Endothelial cell of umbilical vein (primary cell): ENCODE data around the gene ENTPD3. TPM values are rescaled to one million over a fixed set of nuclear protein-coding genes. Genes with fewer than 3 reads are reported as not detected.

ENCODE experiments used
- BruUV-seq: library from RNA; stranded (reverse); fragments of 400-500 nt; replicated peaks from 2 replicates; lab custom pipeline; 2021; lab: Mats Ljungman, UMichigan
- CTCF ChIA-PET: fragments of 300-600, 350-600 bp; sonication (Branson Sonifier 250); formaldehyde crosslinking; loops from one replicate; lab custom pipeline; 2021; ENCODE audit warnings: antibody characterized with exemption, inconsistent platforms; lab: Charles Lee
- POLR2A ChIA-PET: fragments of 300-600, 350-600 bp; sonication (Branson Sonifier 250); formaldehyde crosslinking; loops from one replicate; lab custom pipeline; 2021; ENCODE audit warnings: antibody characterized with exemption, inconsistent platforms; lab: Charles Lee
- DNase-seq: peaks from one replicate; pipeline ENCODE4 v3.0.0-alpha.2; 2011; ENCODE audit warnings: low read depth, low spot score
- FAIRE-seq: peaks from 2 replicates; lab custom pipeline; 2011; peaks lifted over from hg19 to GRCh38; lab: Jason Lieb, UNC
- H2AFZ ChIP-seq: 2 replicates; pipeline ENCODE4 v1.6.0; 2012; ENCODE audit warnings: low read depth, low read length, control low read depth, inconsistent platforms
- H3K27ac ChIP-seq: 2 replicates; pipeline ENCODE4 v1.5.1; 2011; ENCODE audit warnings: low read depth, mild to moderate bottlenecking, control low read depth, low read length, moderate library complexity; ENCODE audit not compliant: insufficient read depth
- H3K27me3 ChIP-seq, 2 experiments: 2 replicates each; pipeline versions ENCODE4 v1.6.0 to v1.6.1; 2011; ENCODE audit warnings: low read length in 2 of 2, mixed read lengths in 1 of 2; ENCODE audit not compliant: control insufficient read depth in 2 of 2, insufficient read depth in 2 of 2
- H3K36me3 ChIP-seq, 2 experiments: 2 replicates in 1 of 2; 3 replicates in 1 of 2; pipeline ENCODE4 v1.5.1; 2011; ENCODE audit warnings: low read length in 2 of 2, mild to moderate bottlenecking in 1 of 2, moderate library complexity in 1 of 2; ENCODE audit not compliant: control insufficient read depth in 2 of 2, insufficient read depth in 2 of 2; ENCODE audit errors: extremely low read depth in 1 of 2
- H3K4me1 ChIP-seq: 3 replicates; pipeline ENCODE4 v1.5.1; 2011; ENCODE audit warnings: mild to moderate bottlenecking, low read length; ENCODE audit not compliant: control insufficient read depth, insufficient read depth; ENCODE audit errors: extremely low read depth
- H3K4me2 ChIP-seq: 2 replicates; pipeline ENCODE4 v1.6.1; 2011; ENCODE audit warnings: low read length, control low read depth, mixed read lengths; ENCODE audit not compliant: insufficient read depth
- H3K4me3 ChIP-seq, 3 experiments: fragments of 200-600 bp in 1 of 3; sonication (generic), shearing (Covaris generic) in 1 of 3; replicated peaks in 1 of 3; 2 replicates each; pipeline ENCODE4 v1.5.1; 2011 to 2016; ENCODE audit warnings: control low read depth in 3 of 3, low read length in 3 of 3, mild to moderate bottlenecking in 2 of 3, inconsistent platforms in 1 of 3, low read depth in 1 of 3, moderate library complexity in 1 of 3; ENCODE audit not compliant: insufficient read depth in 1 of 3
- H3K79me2 ChIP-seq: 2 replicates; pipeline ENCODE4 v1.6.0; 2012; ENCODE audit warnings: low read length, inconsistent platforms; ENCODE audit not compliant: control insufficient read depth, insufficient read depth
- H3K9ac ChIP-seq: replicated peaks from 2 replicates; pipeline ENCODE3; 2011; ENCODE audit warnings: low read length, control low read depth; ENCODE audit not compliant: insufficient read depth; ENCODE audit errors: extremely low read depth
- H3K9me1 ChIP-seq: replicated peaks from 3 replicates; pipeline ENCODE4 v1.6.0; 2011; ENCODE audit warnings: mild to moderate bottlenecking, low read length; ENCODE audit not compliant: control insufficient read depth, insufficient read depth; ENCODE audit errors: extremely low read depth
- H3K9me3 ChIP-seq: replicated peaks from 2 replicates; pipeline ENCODE4 v1.5.1; 2012; ENCODE audit warnings: low read length, inconsistent platforms; ENCODE audit not compliant: control insufficient read depth, insufficient read depth
- H4K20me1 ChIP-seq: replicated peaks from 2 replicates; pipeline ENCODE3; 2011; ENCODE audit warnings: mild to moderate bottlenecking, low read length; ENCODE audit not compliant: control insufficient read depth, insufficient read depth; ENCODE audit errors: extremely low read depth
- CTCF ChIP-seq, 2 donors: IDR thresholded peaks; 1 replicate in 1 of 2; 2 replicates in 1 of 2; pipeline ENCODE4 v1.5.1; 2011; ENCODE audit warnings: low read length in 2 of 2, mild to moderate bottlenecking in 2 of 2, moderate library complexity in 2 of 2, control low read depth in 1 of 2, inconsistent platforms in 1 of 2, low read depth in 1 of 2; ENCODE audit not compliant: insufficient read depth in 1 of 2; ENCODE audit errors: extremely low read depth in 1 of 2
- EZH2 ChIP-seq: IDR thresholded peaks from 2 replicates; pipeline ENCODE4 v1.6.1; 2012; ENCODE audit warnings: borderline replicate concordance, low read depth, mild to moderate bottlenecking, moderate library complexity, low read length, inconsistent platforms; ENCODE audit not compliant: severe bottlenecking
- FOS ChIP-seq: IDR thresholded peaks from 2 replicates; pipeline ENCODE4 v1.6.1; 2011; ENCODE audit warnings: mild to moderate bottlenecking, low read length, moderate library complexity, borderline replicate concordance; ENCODE audit not compliant: insufficient read depth
- GATA2 ChIP-seq: IDR thresholded peaks from 2 replicates; pipeline ENCODE4 v1.7.0; 2011; ENCODE audit warnings: low read depth, mild to moderate bottlenecking, moderate library complexity, mixed read lengths, low read length; ENCODE audit not compliant: insufficient read length, insufficient read depth
- JUN ChIP-seq: IDR thresholded peaks from 2 replicates; pipeline ENCODE4 v1.6.1; 2011; ENCODE audit warnings: borderline replicate concordance, low read depth; ENCODE audit not compliant: insufficient read length, insufficient read depth
- MAX ChIP-seq: IDR thresholded peaks from 2 replicates; pipeline ENCODE4 v1.6.1; 2011; ENCODE audit not compliant: insufficient read depth, insufficient read length
- MYC ChIP-seq: IDR thresholded peaks from one replicate; pipeline ENCODE4 v1.6.1; 2011; ENCODE audit warnings: mild to moderate bottlenecking, low read depth, low read length
- POLR2A ChIP-seq: IDR thresholded peaks from 2 replicates; pipeline ENCODE4 v1.6.1; 2012; ENCODE audit warnings: low read depth, mild to moderate bottlenecking, control low read depth, low read length
- POLR2AphosphoS5 ChIP-seq: IDR thresholded peaks from 2 replicates; pipeline ENCODE4 v1.6.1; 2012; ENCODE audit warnings: low read depth, mild to moderate bottlenecking, control low read depth, low read length, moderate library complexity; ENCODE audit not compliant: insufficient read depth
- dilution Hi-C: fragments of 300-500 bp; cut with MboI; formaldehyde crosslinking; loops from one replicate; pipeline ENCODE4 v1.15.0; 2019; ENCODE audit warnings: low sequenced_read_pairs; ENCODE audit not compliant: extremely low pct_ligation_motif_present
- intact Hi-C: fragments of 100-400 bp; cut with micrococcal nuclease; formaldehyde crosslinking; loops from one replicate; pipeline ENCODE4 v1.10.0; 2022
- polyA plus RNA-seq, 4 experiments: library from polyadenylated mRNA; depleted of rRNA in 3 of 4; stranded (reverse) in 3 of 4; unstranded in 1 of 4; fragments of >200 nt; gene quantifications; 2 replicates each; pipeline versions ENCODE4 v1.2.1 to v1.2.3, GENCODE V29; 2011 to 2012; ENCODE audit warnings: missing spikeins in 1 of 4
- total RNA-seq: library from RNA; stranded (reverse); gene quantifications from 2 replicates; pipeline ENCODE4 v1.2.3, GENCODE V29; 2021

Gene ENTPD3
- total and polyA plus RNA-seq, 2 donors (not counting 3 experiments of a cell fraction or from before 2014, with no cell fraction given): not detected

- BruUV-seq: no TSS peak
- CTCF ChIA-PET: no interaction called here
These were observed 20.0 kb downstream of the ENTPD3 start for GRCh38 chr3:40407007-40407406.

More at GRCh38 chr3:40407007-40407406, 20.0 kb downstream of the ENTPD3 start:
- H3K4me3 ChIP-seq: no peak overlapping the region
- no peak for TF ChIP-seq CTCF (IDR thresholded peaks at IDR 0.05; ENCODE audit: extremely low read depth in 1 of 2, insufficient read depth in 1 of 2, low read depth in 1 of 2, low read length in 2 of 2)
- TF ChIP-seq FOS: no peak
- TF ChIP-seq GATA2: no peak
- no peak for TF ChIP-seq POLR2AphosphoS5
- TF ChIP-seq POLR2A: no peak
- TF ChIP-seq MYC: no peak
- no peak for TF ChIP-seq JUN
- TF ChIP-seq MAX: no peak
- no peak for TF ChIP-seq EZH2
- no peak for DNase-seq
- H3K4me2 ChIP-seq: no peak overlapping the region
- no peaks in the 10 kb centered on the region for H3K9me3 ChIP-seq
- intact Hi-C loops: no loop called here
- no peak for FAIRE-seq
- H3K36me3 ChIP-seq: no peaks in the 10 kb centered on the region
- H3K4me1 ChIP-seq: no peaks in the 10 kb centered on the region
- no peak overlapping the region for H3K27ac ChIP-seq
- no peaks in the 10 kb centered on the region for H4K20me1 ChIP-seq
- POLR2A ChIA-PET: no interaction called here
- peaks cover 0 to 5% of the 10 kb centered on the region in 2 experiments for H3K27me3 ChIP-seq
- H3K79me2 ChIP-seq: no peaks in the 10 kb centered on the region
- no peaks in the 10 kb centered on the region for H3K9me1 ChIP-seq
- no peak overlapping the region for H2AFZ ChIP-seq
- dilution Hi-C loops: no loop called here
- no peak overlapping the region for H3K9ac ChIP-seq
